ENCODE measurements around the gene C1GALT1. TPM values are rescaled to one million over a fixed set of nuclear protein-coding genes. Genes with fewer than 3 reads are reported as not detected.

C1GALT1 gene
- total RNA-seq, 1 experiment from 2014 or later: 106 TPM

DNA sequence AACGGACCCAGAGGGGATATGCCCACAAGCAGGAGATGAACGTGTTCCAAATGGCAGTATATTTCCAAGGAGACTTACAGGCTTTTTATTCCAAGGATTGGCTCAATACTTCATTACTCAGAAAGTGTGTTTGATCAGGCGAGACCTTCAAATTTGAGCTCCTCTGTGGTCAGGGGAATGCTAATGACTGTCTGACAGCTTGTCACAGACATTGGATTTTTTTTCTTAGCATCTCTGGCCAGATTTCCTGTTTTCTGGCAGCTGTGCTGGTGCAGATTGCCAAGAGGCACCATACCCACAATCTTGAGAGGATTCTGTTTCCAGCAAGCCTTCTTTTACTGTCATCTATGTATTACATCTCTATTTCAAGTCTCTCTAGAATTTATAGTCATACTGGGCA, 93.8 kb downstream of the C1GALT1 start:
- TF ChIP-seq NFATC4 (CRISPR knock-in tag; IDR thresholded peaks at IDR 0.05): no peak
- TF ChIP-seq, protein P1, sequence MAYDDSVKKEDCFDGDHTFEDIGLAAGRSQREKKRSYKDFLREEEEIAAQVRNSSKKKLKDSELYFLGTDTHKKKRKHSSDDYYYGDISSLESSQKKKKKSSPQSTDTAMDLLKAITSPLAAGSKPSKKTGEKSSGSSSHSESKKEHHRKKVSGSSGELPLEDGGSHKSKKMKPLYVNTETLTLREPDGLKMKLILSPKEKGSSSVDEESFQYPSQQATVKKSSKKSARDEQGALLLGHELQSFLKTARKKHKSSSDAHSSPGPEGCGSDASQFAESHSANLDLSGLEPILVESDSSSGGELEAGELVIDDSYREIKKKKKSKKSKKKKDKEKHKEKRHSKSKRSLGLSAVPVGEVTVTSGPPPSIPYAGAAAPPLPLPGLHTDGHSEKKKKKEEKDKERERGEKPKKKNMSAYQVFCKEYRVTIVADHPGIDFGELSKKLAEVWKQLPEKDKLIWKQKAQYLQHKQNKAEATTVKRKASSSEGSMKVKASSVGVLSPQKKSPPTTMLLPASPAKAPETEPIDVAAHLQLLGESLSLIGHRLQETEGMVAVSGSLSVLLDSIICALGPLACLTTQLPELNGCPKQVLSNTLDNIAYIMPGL (CRISPR knock-in tag; IDR thresholded peaks at IDR 0.05): no peak
- TF ChIP-seq ATF1 (CRISPR knock-in tag; IDR thresholded peaks at IDR 0.05): no peak
- CTCF ChIA-PET: no interaction called here
- Mint-ChIP-seq H3K27ac (no peak overlapping the region), H3K36me3 (peaks cover 10% of the 10 kb centered on the region), H3K4me3 (no peak overlapping the region), H3K4me1 (peaks cover 4% of the 10 kb centered on the region), H3K27me3 (ENCODE audit: low read depth) (no peaks in the 10 kb centered on the region), H3K9me3 (peaks cover 21% of the 10 kb centered on the region)
- DNase-seq (ENCODE audit: low spot score): no peak
- ATAC-seq: no peak
- POLR2A ChIA-PET: no interaction called here

DNA sequence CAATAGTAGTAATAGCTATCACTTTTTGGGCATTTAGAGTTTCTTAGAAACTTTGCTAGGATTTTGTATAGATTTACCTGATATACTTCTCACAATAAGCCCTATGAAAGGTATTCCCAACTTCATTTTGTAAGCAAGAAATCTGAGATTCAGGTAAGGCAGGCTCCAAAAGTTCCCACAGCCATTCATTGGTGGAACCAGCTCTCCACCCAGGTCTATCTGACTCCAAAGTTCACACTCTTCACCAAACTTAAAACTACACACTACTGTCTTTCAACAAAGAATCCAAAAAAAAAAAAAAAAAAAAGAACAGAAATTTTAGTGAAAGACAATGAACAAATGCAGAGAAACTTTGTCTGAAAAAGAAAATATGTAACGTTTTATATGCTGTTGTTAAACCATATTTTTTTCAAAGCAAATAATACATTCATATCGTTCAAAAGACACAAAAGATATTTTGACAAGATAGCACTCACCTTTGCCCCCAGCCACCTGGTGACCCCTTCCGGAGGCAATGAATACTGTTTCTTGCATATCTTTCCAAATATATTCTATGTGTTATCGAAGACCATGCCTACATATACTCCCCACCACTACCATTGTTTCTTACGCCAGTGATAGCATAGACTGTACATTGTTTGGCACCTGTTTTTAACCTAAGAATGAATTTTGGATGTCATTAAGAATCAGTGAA, 108.2 kb downstream of the C1GALT1 start:
- H3K27ac Mint-ChIP-seq: no peak overlapping the region
- no peak for DNase-seq (ENCODE audit: low spot score)
- H3K9me3 Mint-ChIP-seq: peaks cover 13% of the 10 kb centered on the region
- ChIA-PET CTCF (no interaction called here), POLR2A (no interaction called here)
- TF ChIP-seq, protein P2, sequence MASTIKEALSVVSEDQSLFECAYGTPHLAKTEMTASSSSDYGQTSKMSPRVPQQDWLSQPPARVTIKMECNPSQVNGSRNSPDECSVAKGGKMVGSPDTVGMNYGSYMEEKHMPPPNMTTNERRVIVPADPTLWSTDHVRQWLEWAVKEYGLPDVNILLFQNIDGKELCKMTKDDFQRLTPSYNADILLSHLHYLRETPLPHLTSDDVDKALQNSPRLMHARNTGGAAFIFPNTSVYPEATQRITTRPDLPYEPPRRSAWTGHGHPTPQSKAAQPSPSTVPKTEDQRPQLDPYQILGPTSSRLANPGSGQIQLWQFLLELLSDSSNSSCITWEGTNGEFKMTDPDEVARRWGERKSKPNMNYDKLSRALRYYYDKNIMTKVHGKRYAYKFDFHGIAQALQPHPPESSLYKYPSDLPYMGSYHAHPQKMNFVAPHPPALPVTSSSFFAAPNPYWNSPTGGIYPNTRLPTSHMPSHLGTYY (CRISPR knock-in tag; IDR thresholded peaks at IDR 0.05): no peak
- TF ChIP-seq MYBL2 (CRISPR knock-in tag; IDR thresholded peaks at IDR 0.05) (no peak), EMX1 (CRISPR knock-in tag; IDR thresholded peaks at IDR 0.05) (no peak), SMAD3 (CRISPR knock-in tag; IDR thresholded peaks at IDR 0.05; ENCODE audit: borderline replicate concordance) (no peak), ELF4 (CRISPR knock-in tag; IDR thresholded peaks at IDR 0.05; ENCODE audit: low read depth) (no peak), NR1H2 (CRISPR knock-in tag; IDR thresholded peaks at IDR 0.05) (no peak), TCF7 (CRISPR knock-in tag; IDR thresholded peaks at IDR 0.05; ENCODE audit: low read depth) (no peak), CBFB (CRISPR knock-in tag; IDR thresholded peaks at IDR 0.05; ENCODE audit: low read depth) (no peak), JUN (CRISPR knock-in tag; IDR thresholded peaks at IDR 0.05) (no peak), NFYB (CRISPR knock-in tag; conservative IDR thresholded peaks at IDR 0.05; ENCODE audit: low read depth) (no peak), ZNF396 (CRISPR knock-in tag; IDR thresholded peaks at IDR 0.05; ENCODE audit: borderline replicate concordance) (no peak), ZNF671 (CRISPR knock-in tag; IDR thresholded peaks at IDR 0.05) (no peak), OVOL2 (CRISPR knock-in tag; IDR thresholded peaks at IDR 0.05; ENCODE audit: borderline replicate concordance) (no peak)
- TF ChIP-seq, protein P3, sequence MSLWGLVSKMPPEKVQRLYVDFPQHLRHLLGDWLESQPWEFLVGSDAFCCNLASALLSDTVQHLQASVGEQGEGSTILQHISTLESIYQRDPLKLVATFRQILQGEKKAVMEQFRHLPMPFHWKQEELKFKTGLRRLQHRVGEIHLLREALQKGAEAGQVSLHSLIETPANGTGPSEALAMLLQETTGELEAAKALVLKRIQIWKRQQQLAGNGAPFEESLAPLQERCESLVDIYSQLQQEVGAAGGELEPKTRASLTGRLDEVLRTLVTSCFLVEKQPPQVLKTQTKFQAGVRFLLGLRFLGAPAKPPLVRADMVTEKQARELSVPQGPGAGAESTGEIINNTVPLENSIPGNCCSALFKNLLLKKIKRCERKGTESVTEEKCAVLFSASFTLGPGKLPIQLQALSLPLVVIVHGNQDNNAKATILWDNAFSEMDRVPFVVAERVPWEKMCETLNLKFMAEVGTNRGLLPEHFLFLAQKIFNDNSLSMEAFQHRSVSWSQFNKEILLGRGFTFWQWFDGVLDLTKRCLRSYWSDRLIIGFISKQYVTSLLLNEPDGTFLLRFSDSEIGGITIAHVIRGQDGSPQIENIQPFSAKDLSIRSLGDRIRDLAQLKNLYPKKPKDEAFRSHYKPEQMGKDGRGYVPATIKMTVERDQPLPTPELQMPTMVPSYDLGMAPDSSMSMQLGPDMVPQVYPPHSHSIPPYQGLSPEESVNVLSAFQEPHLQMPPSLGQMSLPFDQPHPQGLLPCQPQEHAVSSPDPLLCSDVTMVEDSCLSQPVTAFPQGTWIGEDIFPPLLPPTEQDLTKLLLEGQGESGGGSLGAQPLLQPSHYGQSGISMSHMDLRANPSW (CRISPR knock-in tag; conservative IDR thresholded peaks at IDR 0.05; ENCODE audit: low read depth): no peak
- TF ChIP-seq, protein P4, sequence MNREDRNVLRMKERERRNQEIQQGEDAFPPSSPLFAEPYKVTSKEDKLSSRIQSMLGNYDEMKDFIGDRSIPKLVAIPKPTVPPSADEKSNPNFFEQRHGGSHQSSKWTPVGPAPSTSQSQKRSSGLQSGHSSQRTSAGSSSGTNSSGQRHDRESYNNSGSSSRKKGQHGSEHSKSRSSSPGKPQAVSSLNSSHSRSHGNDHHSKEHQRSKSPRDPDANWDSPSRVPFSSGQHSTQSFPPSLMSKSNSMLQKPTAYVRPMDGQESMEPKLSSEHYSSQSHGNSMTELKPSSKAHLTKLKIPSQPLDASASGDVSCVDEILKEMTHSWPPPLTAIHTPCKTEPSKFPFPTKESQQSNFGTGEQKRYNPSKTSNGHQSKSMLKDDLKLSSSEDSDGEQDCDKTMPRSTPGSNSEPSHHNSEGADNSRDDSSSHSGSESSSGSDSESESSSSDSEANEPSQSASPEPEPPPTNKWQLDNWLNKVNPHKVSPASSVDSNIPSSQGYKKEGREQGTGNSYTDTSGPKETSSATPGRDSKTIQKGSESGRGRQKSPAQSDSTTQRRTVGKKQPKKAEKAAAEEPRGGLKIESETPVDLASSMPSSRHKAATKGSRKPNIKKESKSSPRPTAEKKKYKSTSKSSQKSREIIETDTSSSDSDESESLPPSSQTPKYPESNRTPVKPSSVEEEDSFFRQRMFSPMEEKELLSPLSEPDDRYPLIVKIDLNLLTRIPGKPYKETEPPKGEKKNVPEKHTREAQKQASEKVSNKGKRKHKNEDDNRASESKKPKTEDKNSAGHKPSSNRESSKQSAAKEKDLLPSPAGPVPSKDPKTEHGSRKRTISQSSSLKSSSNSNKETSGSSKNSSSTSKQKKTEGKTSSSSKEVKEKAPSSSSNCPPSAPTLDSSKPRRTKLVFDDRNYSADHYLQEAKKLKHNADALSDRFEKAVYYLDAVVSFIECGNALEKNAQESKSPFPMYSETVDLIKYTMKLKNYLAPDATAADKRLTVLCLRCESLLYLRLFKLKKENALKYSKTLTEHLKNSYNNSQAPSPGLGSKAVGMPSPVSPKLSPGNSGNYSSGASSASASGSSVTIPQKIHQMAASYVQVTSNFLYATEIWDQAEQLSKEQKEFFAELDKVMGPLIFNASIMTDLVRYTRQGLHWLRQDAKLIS (CRISPR knock-in tag; IDR thresholded peaks at IDR 0.05; ENCODE audit: borderline replicate concordance): no peak
- H3K36me3 Mint-ChIP-seq: no peaks in the 10 kb centered on the region
- H3K4me3 Mint-ChIP-seq: no peak overlapping the region
- H3K4me1 Mint-ChIP-seq: peaks cover 31% of the 10 kb centered on the region
- H3K27me3 Mint-ChIP-seq (ENCODE audit: low read depth): no peaks in the 10 kb centered on the region
- ATAC-seq: no peak

Data from WTC11 (cell line).